Vagina (tissue), 2 donors: ENCODE results near the gene STOX1.

ENCODE experiments used
- POLR2A ChIP-seq, 2 donors: fragments of 450-650 bp; IDR thresholded peaks; one replicate each; pipeline ENCODE4 v1.6.1; 2017; ENCODE audit warnings: antibody characterized with exemption in 2 of 2, mild to moderate bottlenecking in 2 of 2, moderate library complexity in 2 of 2
- TF ChIP-seq, protein P1 (sequence below), 3 experiments: fragments of 450-650 bp in 2 of 3; fragments of 200-600 bp in 1 of 3; sonication (generic) in 1 of 3; IDR thresholded peaks; one replicate each; pipeline ENCODE4 v1.5.1; 2017 to 2019; ENCODE audit warnings: antibody characterized with exemption in 3 of 3, mild to moderate bottlenecking in 2 of 3, moderate library complexity in 2 of 3

DNA sequence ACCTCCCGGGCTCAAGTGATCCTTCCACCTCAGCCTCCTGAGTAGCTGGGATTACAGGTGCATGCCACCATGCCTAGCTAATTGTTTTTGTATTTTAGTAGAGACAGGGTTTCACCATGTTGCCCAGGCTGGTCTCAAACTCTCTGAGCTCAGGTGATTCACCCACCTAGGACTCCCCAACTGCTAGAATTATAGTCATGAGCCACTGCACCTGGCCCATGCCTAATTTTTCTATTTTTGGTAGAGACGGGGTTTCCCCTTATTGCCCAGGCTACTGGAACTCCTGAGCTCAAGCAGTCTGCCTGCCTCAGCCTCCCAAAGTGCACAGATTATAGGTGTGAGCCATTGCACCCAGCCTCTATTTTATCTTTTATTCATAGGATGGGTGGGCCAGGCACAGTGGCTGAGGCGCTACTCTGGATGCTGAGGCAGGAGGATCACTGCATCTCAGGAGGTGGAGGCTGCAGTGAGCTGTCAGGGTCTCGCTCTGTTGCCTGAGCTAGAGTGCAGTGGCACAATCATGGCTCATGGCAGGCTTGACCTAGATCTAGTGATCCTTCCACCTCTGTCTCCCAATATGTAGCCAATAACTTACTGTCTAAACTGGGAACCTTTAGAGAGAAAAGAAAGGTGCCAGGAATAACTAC is 31.3 kb upstream of the STOX1 start:
- TF ChIP-seq, protein P1, sequence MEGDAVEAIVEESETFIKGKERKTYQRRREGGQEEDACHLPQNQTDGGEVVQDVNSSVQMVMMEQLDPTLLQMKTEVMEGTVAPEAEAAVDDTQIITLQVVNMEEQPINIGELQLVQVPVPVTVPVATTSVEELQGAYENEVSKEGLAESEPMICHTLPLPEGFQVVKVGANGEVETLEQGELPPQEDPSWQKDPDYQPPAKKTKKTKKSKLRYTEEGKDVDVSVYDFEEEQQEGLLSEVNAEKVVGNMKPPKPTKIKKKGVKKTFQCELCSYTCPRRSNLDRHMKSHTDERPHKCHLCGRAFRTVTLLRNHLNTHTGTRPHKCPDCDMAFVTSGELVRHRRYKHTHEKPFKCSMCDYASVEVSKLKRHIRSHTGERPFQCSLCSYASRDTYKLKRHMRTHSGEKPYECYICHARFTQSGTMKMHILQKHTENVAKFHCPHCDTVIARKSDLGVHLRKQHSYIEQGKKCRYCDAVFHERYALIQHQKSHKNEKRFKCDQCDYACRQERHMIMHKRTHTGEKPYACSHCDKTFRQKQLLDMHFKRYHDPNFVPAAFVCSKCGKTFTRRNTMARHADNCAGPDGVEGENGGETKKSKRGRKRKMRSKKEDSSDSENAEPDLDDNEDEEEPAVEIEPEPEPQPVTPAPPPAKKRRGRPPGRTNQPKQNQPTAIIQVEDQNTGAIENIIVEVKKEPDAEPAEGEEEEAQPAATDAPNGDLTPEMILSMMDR (IDR thresholded peaks at IDR 0.05), result no peak
- no peak for TF ChIP-seq POLR2A (IDR thresholded peaks at IDR 0.05)
